Adipose tissue (tissue), 3 donors: ENCODE results near the gene ZNF396. TPM values are rescaled to one million over a fixed set of nuclear protein-coding genes. Genes with fewer than 3 reads are reported as not detected.

Source experiments
- H3K27ac ChIP-seq: one replicate; pipeline ENCODE4 v1.5.1; 2013; ENCODE audit warnings: low read depth, low read length
- WGBS, 3 donors: extraction: QIAGEN DNeasy Blood & Tissue Kit; methylation state at CpG; one replicate each; pipeline ENCODE4 v1.1.7; 2013; 5-methylcytosine and 5-hydroxymethylcytosine counted together
- polyA plus RNA-seq, 3 donors: library from polyadenylated mRNA; stranded (reverse); fragments of 200-250 nt; gene quantifications; one replicate each; pipeline ENCODE4 v1.2.3, GENCODE V29; 2013
- donor health status: healthy with polysubstance abuse.
- donor health status: Bipolar disorder and iron deficiency.
- donor health status: healthy.

The ZNF396 gene
- 1 to 10 TPM in 1 of 3 donors, under 1 TPM in 2; 0.56 to 2.1 (median 0.61) TPM for polyA plus RNA-seq

DNA sequence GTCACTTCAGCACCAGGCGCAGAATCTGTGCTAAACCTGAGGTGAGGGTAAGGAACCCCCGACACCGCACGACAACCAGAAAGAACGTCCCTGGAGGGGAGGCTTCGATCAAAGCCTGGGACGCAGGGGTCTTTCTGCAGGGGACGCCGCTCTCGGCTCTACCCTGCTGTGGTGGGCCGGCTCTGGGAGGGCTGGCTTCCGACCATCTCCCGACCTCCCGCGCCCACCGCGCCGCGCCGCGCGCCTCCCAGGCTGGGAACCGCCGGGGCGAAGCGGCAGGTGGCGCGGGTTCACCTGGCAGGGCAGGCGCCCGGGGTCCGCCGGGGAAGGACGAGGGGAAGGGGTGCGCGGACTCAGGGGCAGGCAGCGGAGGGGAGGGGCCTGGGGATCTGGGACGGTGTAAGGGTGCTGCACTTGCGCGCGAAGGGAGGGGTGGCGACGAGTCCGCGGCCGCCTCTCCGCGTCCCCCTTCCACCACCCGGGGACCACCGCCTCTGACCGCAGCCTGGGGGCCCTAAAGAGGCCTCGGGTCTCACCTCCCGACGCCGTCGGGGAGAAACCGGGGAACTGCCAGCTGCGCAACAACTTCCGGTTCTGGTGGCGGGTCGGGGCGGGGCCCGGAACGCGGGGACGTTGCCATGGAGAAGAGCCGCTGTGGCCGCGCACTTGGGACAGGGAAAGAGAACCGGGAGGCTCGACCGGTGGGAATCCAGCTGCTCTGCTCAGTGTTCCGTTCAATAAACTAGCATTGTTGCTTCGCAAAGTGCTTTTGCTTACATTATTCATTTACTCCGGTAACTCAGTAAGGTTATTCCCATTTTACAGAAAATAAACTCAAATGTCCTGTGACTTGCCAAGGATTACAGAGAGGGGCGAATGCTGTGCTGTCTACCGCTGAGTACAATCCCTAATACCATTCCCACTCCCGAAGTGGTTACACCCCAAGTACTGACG lies at the start of gene ZNF396:
Gene ZNF396 (minus strand): TSS at position 596 of the 954 bp plus-strand sequence. CDS start 3,045 bp downstream, outside the sequence.
- WGBS, 3 donors = 2 to 3% (median 3%) methylated on average over 74 to 78 of the region's 78 CpGs
- no peak within 1 kb of the TSS for H3K27ac ChIP-seq

DNA sequence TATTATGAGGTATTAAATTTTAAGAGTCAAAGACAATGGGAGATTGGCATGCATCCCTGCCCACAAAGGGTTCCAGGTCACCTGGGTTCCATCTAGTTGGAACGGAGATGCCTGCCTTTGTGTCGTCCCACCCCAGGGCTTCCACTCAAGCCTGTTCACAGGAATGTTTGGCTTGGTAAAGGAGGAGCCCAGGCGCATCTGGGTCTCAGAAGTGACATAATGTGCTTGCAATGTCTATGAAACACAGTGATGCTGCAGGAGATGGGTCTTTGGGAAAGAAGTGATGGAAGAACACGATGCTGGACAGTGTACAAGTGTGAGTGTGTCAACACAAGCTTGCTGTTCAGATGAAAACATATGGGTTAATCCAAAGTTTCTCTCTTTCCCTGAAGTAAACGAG lies 49.6 kb upstream of the ZNF396 start:
- WGBS, 3 donors = 87 to 91% (median 90%) methylated on average over 5 of the region's 5 CpGs
- no peak overlapping the region for H3K27ac ChIP-seq

DNA sequence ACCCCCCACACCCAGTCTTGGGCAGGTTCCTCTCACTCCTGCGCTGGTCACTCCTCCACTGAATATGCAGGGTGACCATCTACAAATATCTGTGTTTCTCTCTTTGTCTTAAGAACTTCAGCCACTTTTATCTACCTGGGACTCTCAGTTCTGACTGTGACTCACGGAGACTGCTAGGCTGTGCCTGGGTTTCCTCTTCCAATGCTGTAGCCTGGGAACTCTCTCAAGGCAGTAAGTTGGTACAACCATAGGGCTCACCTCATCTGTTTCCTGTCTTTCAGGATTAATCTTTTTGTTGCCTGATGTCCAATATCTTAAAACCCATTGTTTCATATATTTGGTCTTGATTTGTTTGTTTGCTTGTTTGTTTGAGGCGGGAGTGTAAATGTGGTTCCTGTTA lies 47.2 kb upstream of the ZNF396 start:
- no peak overlapping the region for H3K27ac ChIP-seq
- 88 to 92% (median 89%) methylated on average over 3 of the region's 3 CpGs for WGBS, 3 donors

DNA sequence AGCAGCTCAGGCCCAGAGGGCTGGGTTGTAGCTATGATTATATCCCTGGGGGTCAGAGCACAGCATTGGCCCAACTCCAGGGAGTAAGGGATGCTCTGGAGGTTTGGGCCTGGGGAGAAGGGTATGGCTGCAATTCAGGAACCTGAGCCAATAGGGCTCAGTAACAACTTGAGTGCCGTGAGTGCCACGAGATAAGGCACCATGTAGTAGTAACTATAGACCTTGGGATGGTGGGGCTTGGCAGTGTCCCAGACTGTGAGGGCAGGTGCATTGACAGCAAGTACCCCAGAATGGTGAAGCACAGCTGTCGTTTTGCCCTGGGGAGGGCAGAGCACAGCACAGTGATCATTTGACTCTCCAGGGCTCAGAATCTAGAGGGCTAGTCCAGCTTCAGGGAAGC lies 45.1 kb upstream of the ZNF396 start:
- 58 to 79% (median 78%) methylated on average over 3 of the region's 3 CpGs for WGBS, 3 donors
- H3K27ac ChIP-seq = no peak overlapping the region

DNA sequence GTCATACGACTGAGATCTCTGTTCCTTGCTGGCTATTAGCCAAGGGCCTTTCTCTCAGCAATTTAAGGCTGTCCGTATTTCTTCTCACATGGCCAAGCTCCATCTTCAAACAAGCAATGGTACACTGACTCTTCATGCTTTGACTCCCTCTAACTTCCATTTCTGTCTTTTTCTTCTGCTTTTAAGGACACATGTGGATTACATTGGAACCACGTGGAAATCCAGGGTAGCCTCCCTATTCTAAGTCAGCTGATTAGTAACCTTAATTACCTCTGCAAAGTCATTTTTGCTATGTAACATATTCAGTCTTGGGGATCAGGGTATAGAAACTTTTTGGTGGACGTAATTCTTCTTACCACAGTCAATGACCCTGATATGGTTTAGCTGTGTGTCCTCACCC lies 41.5 kb upstream of the ZNF396 start:
- no peak overlapping the region for H3K27ac ChIP-seq
- WGBS, 3 donors = 84 to 91% (median 87%) methylated on average over 4 of the region's 4 CpGs

DNA sequence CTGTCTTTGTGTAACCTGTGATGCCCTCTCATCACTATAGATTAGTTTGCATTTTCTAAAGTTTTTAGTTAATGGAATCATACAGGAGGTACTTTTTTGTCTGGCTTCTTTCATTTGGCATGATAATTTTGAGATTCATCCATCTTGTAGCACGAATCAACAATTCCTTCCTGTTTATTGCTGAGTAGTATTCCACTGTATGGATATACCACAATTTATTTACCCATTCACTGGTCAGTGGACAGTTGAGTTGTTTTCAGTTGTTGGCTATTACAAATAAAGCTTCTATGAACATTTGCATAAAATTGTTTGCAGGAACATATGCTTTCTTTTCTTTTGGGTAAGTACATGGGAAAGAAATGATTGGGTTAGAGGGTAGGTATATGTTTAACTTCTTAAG lies 40.1 kb upstream of the ZNF396 start:
- H3K27ac ChIP-seq = no peak overlapping the region
- WGBS, 3 donors = 61 to 82% (median 73%) methylated on average over 1 of the region's 1 CpG

DNA sequence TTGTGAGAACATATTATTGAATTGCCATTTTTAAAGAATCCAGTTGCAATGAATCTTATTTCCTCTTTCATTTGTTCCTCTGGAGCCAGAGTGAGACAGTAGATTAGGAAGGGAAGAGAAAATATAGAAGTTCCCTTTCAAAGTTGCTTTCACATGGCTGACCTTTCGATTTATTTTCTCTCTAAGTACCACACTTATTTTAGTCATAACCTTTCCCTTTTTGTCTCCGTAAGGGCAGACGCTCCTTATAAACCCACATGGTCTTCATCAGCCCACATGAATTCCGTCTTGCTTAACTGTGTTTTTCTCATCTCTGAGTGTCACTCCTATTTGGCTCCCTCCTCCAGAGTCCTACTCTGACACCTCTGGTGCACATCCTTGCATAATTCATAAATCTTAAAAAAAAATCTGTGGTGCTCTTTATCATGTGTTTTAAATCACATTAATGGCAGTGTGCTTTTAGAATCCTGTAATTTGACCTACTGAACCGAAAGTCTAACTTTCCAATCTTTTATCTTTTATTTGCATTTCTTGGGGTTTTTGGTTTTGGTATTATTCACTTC lies 38.5 kb upstream of the ZNF396 start:
- H3K27ac ChIP-seq = no peak overlapping the region

DNA sequence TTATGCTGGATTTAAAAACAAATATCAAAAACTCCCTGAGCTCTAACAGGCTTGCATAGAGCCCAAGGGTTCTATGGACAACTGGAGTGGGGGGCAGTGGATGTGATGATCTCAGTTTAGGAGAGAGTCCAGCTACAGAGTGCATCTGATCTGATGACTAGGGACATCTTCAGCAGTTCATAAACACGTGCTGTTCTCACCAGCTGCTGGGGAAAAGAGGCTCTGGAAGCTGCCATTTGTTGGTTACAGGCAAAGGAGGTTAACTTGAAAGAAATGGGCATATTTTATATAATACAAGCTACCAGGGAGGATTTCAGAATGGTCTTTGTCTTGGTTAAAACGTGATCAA lies 36.0 kb upstream of the ZNF396 start:
- no peak overlapping the region for H3K27ac ChIP-seq
- WGBS, 3 donors = 44 to 66% (median 66%) methylated on average over 2 of the region's 2 CpGs

More for the DNA sequence above, 38.5 kb upstream of the ZNF396 start:
- 32 to 59% (median 36%) methylated on average over 5 of the region's 5 CpGs for WGBS, 3 donors

DNA sequence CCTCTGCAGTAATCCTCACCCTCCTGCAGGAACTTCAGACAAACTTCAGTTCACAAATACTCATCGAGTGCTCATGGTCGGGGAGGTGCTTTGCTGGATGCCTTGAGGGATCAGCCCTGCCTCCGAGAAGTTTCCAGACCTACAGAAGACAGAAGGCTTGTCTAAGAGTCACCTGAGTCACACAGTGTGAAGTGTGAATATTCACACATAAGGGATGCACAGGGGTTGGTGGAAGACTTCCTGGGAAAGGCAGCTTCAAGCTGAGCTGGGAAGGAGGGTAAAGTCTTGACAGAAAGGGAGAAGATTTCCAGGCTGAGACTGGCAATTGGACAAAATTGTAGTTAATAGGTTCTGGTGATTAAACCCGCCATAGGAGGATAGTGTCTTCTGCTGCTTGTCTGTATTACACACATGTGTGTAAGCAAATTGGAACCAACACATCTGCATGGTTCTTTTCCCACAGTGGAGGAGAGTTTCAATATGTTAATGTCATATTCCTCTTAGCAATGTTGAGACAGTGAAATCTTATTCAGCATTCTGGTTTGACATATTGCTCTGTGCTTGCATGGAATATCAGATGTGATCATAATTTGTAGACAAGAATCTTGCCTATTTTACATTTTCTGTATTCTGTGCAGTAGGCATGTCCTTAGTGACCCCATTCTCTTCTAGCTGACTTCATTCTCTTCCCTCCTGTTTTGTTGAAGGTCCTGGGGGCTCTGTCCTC lies 34.7 kb upstream of the ZNF396 start:
- no peak overlapping the region for H3K27ac ChIP-seq
- 70 to 93% (median 90%) methylated on average over 4 of the region's 4 CpGs for WGBS, 3 donors

DNA sequence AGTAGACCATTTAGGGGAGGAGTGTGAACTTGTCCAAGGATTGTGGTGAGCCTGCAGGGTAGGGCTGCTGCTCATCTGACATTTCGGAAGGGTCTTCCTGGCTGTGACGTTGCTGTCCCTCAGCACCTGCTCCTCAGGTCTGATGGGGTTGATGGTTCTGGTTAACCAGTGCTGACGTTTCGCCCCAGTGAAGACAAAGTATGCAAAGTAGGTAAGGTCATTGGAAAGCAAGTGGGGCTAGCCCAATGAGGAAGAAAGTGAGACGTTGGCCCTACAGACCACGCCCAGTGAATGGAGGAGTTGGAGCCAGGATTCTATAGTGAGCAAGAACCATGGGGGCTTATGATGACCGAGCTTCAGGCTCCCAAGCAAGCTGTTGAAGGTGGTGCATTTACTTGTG lies 33.4 kb upstream of the ZNF396 start:
- WGBS, 3 donors = 73 to 91% (median 89%) methylated on average over 7 of the region's 7 CpGs
- no peak overlapping the region for H3K27ac ChIP-seq

DNA sequence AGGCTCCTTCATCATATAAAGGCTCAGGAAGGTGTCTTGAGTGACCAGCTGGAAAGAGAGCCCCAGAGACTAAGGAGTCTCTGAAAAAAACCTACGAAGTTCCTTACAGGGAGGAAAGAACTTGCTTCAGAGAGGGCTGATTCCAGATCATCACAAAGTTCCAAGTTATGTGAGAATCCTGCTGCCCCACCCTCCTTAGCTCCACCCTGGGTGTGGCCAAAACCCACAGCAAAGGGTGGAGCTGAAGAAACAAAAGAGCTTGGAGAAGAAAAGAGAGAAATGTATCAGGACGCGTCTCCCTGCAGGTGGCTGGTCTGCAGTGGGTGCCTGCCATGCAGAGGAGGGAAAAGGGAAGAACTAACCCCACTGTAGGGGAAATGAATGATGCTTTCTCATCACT lies 32.8 kb upstream of the ZNF396 start:
- WGBS, 3 donors = 71 to 81% (median 79%) methylated on average over 3 of the region's 3 CpGs
- H3K27ac ChIP-seq = no peak overlapping the region

DNA sequence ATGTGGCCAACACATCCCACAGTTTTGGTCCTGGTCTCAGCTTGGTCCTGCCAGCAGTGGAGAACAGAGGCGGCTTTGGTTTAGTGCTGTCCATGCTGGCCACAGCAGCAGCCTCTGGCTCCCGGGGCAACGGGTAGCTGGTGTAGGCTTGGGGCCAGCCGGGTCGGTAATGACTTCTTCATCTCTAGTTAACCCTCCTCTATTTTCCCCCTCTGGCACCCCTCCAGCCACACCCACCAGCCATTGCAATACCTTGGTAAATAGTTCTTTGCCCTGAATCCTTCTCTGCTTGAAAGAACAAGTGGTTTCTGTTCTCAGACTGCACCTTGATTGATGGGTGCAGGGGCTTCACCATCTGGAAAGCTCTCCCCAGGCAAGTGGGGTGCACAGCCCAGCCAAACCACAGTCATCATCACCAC lies 31.7 kb upstream of the ZNF396 start:
- H3K27ac ChIP-seq = no peak overlapping the region
- WGBS, 3 donors = 91 to 97% (median 94%) methylated on average over 5 of the region's 5 CpGs

DNA sequence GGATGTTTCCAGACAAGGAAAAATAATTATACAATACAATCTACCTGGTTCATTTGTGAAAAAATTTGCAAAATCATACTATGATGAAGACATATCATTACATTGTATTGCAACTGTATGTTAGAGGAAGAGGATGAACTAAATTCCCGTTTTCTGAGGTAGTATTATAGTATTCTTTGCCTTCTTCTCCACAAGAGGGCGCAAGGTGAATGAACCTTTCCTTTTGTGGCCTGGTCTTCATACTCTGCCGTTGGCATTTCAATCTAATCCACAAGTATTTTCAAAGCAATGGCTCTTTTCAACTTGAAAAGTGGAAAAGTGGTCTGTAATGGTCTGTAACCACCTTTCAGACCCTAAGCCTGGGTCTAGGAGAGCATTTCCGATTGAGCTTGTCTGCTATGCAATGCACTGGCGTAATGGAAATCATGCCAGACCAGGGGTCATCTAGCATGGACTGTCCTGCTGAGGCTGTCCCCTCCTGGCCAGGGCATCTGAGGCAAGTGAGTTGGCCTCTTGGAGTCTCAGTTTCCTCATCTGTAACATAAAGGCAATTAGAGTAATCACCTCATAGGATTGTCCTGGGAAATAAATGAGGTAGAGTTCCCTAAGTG lies 30.8 kb upstream of the ZNF396 start:
- WGBS, 3 donors = 34 to 36% (median 35%) methylated on average over 5 of the region's 5 CpGs
- H3K27ac ChIP-seq = no peak overlapping the region

DNA sequence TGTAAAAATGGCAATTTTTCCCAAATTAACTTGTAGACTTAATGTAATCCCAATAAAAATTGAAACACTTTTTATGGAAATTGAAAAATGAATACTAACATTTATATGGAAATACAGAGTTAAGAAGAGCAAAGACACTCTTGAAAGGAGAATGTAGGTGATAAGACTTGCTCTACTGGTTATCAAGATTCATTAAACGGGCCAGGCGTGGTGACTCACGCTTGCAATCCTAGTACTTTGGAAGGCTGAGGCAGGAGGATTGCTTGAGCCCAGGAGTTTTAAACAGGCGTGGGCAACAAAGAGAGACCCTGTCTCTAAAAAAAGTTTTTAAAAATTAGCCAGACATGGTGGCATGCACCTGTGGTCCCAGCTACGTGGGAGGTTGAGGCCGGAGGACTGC lies 29.5 kb upstream of the ZNF396 start:
- no peak overlapping the region for H3K27ac ChIP-seq
- WGBS, 3 donors = 63 to 88% (median 85%) methylated on average over 6 of the region's 6 CpGs

DNA sequence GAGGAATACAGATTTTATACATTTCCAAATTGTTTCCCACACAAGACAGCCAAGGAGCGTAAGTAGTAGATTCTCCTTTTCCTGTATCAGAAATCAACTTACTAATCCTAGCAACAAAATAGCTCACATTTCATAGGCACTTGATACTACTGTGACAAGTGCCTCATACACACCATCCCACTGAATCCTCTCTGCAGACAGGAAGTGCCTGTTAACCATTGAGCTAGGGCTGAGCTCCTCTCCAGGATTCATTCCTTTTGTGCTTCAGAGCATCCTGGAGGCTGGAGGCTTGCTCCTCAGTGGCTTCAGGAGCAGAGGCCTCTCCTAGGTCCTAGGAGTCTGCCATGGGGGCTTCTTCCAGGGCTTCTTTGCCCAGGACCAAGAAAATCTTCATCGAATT lies 20.8 kb upstream of the ZNF396 start:
- no peak overlapping the region for H3K27ac ChIP-seq
- 87 to 93% (median 92%) methylated on average over 2 of the region's 2 CpGs for WGBS, 3 donors

DNA sequence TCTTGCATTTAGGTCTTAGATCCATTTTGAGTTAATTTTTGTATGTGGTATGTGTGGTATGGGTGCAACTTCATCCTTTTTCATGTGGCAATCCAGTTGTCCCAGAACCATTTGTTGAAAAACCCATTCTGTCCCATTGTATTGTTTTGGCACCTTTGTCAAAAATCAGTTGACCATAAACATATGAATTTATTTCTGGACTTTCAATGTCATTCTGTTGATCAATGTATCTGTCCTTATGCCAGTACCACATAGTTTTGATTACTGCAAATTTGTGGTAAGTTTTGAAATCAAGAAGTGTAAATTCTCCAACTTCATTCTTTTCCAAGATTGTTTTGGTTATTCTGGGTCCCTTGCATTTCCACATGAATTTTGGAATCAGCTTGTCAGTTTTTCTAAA lies 16.6 kb upstream of the ZNF396 start:
- no peak overlapping the region for H3K27ac ChIP-seq

DNA sequence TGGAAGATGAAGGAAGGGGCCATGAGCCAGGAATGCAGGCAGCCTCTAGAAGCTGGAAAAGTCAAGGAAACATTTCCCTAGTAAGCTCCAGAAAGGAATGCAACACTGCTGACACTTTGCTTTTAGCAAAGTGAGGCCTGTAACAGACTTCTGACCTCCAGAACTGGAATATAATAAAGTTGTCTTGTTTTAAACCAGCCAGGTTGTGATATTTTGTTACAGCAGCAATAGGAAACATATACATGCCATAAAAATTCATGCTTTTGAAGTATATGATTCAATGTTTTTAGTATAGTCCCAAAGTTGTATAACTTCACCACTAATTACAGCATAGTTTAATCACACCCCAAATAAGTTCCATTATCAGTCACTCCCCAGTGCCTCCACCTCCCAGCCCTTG lies 15.2 kb upstream of the ZNF396 start:
- H3K27ac ChIP-seq = no peak overlapping the region

DNA sequence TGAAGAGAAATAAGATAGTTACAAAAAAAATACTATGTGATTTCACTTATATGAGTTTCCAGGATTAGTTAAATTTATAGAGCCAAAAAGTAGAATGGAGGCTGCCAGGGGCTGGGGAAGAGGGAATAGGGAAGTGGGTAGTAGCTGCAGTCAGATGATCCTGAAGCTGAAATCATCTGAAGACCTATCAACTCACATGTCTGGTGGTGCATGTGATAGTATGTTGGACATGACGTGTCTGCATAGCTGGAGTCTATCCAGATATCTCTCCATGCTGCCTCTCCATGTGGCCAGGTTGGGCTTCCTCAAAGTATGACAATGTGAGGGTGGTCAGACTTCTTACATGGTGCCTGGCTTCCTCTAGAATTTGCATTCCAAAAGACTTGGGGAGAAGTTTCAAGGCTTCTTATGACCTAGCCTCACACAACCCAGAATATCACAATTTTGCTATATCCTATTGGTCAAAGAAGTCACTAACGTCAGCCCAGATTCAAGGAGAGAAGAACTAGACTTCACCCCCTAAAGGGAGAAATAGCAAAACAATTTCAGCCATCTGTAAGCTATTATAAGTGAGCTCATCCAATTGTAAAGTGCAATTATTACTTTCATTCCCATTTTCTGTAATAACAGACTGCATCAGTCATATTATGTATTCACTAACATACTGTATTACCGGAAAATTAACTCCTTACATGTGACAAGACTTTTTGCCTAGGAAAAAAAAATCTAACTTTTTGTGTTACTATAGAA lies 14.0 kb upstream of the ZNF396 start:
- WGBS, 3 donors = 16 to 75% (median 51%) methylated on average over 3 of the region's 3 CpGs
- no peak overlapping the region for H3K27ac ChIP-seq
